Muscle layer of colon (tissue), 2 donors: Measurements from ENCODE around the gene TMEM26.
"Not testable (repeated sequence)": the region's sequence is repeated elsewhere in the genome, so short reads cannot be mapped to it uniquely, and the experiment has no call there.

ENCODE experiments used
- H3K27ac ChIP-seq: one replicate; pipeline ENCODE4 v1.7.0; 2013; ENCODE audit warnings: low read depth, mild to moderate bottlenecking, low read length, moderate library complexity
- H3K27me3 ChIP-seq, 2 donors: one replicate each; pipeline ENCODE4 v1.7.0; 2013; ENCODE audit warnings: low read length in 2 of 2, mild to moderate bottlenecking in 2 of 2; ENCODE audit not compliant: insufficient read depth in 2 of 2, control insufficient read depth in 1 of 2
- H3K36me3 ChIP-seq: one replicate; pipeline ENCODE4 v1.7.0; 2013; ENCODE audit warnings: mild to moderate bottlenecking, low read length; ENCODE audit not compliant: insufficient read depth
- H3K4me1 ChIP-seq: one replicate; pipeline ENCODE4 v1.7.0; 2013; ENCODE audit warnings: mild to moderate bottlenecking, low read length; ENCODE audit not compliant: insufficient read depth
- H3K4me3 ChIP-seq, 2 donors: one replicate each; pipeline ENCODE4 v1.7.0; 2013; ENCODE audit warnings: low read length in 2 of 2, low read depth in 1 of 2, mild to moderate bottlenecking in 1 of 2, moderate library complexity in 1 of 2
- H3K9ac ChIP-seq: one replicate; pipeline ENCODE4 v1.7.0; 2013; ENCODE audit warnings: low read length
- H3K9me3 ChIP-seq: one replicate; pipeline ENCODE4 v1.7.0; 2013; ENCODE audit warnings: mild to moderate bottlenecking, low read length
- donor health status: abdominal sarcoma.
- donor health status: Adenocarcinoma of cecum.

TMEM26 gene

GRCh38 chr10:61397175-61397986, 55.8 kb downstream of the TMEM26 start:
- Histone ChIP-seq H3K9me3 (no peaks in the 10 kb centered on the region), H3K36me3 (no peaks in the 10 kb centered on the region), H3K4me3 (peak overlapping the region; percentile 18 to 46), H3K27ac (peak overlapping the region; percentile 29), H3K4me1 (no peaks in the 10 kb centered on the region), H3K27me3 (no peaks in the 10 kb centered on the region), H3K9ac (no peak overlapping the region)

- Histone ChIP-seq H3K27ac (no peak overlapping the region), H3K27me3 (no peaks in the 10 kb centered on the region), H3K4me3 (no peak overlapping the region), H3K4me1 (no peaks in the 10 kb centered on the region), H3K9me3 (no peaks in the 10 kb centered on the region), H3K9ac (no peak overlapping the region), H3K36me3 (no peaks in the 10 kb centered on the region)
These were observed 61.9 kb downstream of the TMEM26 start for GRCh38 chr10:61391281-61391680.

- no peak overlapping the region for H3K9ac ChIP-seq
- no peak overlapping the region for H3K4me3 ChIP-seq
- no peaks in the 10 kb centered on the region for H3K9me3 ChIP-seq
- H3K27me3 ChIP-seq = no peaks in the 10 kb centered on the region
- H3K4me1 ChIP-seq = no peaks in the 10 kb centered on the region
- H3K36me3 ChIP-seq = no peaks in the 10 kb centered on the region
- no peak overlapping the region for H3K27ac ChIP-seq
These were observed 62.3 kb downstream of the TMEM26 start for GRCh38 chr10:61390851-61391250.

GRCh38 chr10:61389887-61390286, 63.3 kb downstream of the TMEM26 start:
- no peak overlapping the region for H3K27ac ChIP-seq
- H3K27me3 ChIP-seq = no peaks in the 10 kb centered on the region
- no peaks in the 10 kb centered on the region for H3K36me3 ChIP-seq
- H3K9ac ChIP-seq = no peak overlapping the region
- H3K4me1 ChIP-seq = no peaks in the 10 kb centered on the region
- no peak overlapping the region for H3K4me3 ChIP-seq
- no peaks in the 10 kb centered on the region for H3K9me3 ChIP-seq

GRCh38 chr10:61388986-61389385, 64.2 kb downstream of the TMEM26 start:
- H3K4me1 ChIP-seq, H3K4me3 ChIP-seq, H3K9ac ChIP-seq, H3K9me3 ChIP-seq, H3K27ac ChIP-seq, H3K27me3 ChIP-seq, H3K36me3 ChIP-seq: not testable (repeated sequence)

GRCh38 chr10:61385231-61386001, 67.8 kb downstream of the TMEM26 start:
- Histone ChIP-seq H3K4me3 (no peak overlapping the region), H3K9ac (no peak overlapping the region), H3K9me3 (no peaks in the 10 kb centered on the region), H3K4me1 (no peaks in the 10 kb centered on the region), H3K27ac (no peak overlapping the region), H3K27me3 (no peaks in the 10 kb centered on the region), H3K36me3 (no peaks in the 10 kb centered on the region)

- not testable (repeated sequence) for H3K4me1 ChIP-seq, H3K27me3 ChIP-seq, H3K36me3 ChIP-seq, H3K4me3 ChIP-seq, H3K27ac ChIP-seq, H3K9ac ChIP-seq, H3K9me3 ChIP-seq
These were observed 72.0 kb downstream of the TMEM26 start for GRCh38 chr10:61381153-61381552.

GRCh38 chr10:61378865-61379264, 74.3 kb downstream of the TMEM26 start:
- H3K4me1 ChIP-seq = no peaks in the 10 kb centered on the region
- H3K27ac ChIP-seq = no peak overlapping the region
- no peaks in the 10 kb centered on the region for H3K27me3 ChIP-seq
- no peaks in the 10 kb centered on the region for H3K36me3 ChIP-seq
- no peak overlapping the region for H3K4me3 ChIP-seq
- H3K9ac ChIP-seq = no peak overlapping the region
- no peaks in the 10 kb centered on the region for H3K9me3 ChIP-seq

- Histone ChIP-seq H3K27ac (no peak overlapping the region), H3K36me3 (no peaks in the 10 kb centered on the region), H3K27me3 (no peaks in the 10 kb centered on the region)
These were observed 76.2 kb downstream of the TMEM26 start for GRCh38 chr10:61376908-61377368.

GRCh38 chr10:61376377-61376776, 76.8 kb downstream of the TMEM26 start:
- Histone ChIP-seq H3K27me3 (no peaks in the 10 kb centered on the region), H3K4me3 (no peak overlapping the region), H3K4me1 (no peaks in the 10 kb centered on the region), H3K27ac (no peak overlapping the region), H3K9me3 (no peaks in the 10 kb centered on the region), H3K9ac (no peak overlapping the region), H3K36me3 (no peaks in the 10 kb centered on the region)

More at GRCh38 chr10:61376908-61377368, 76.2 kb downstream of the TMEM26 start:
- no peaks in the 10 kb centered on the region for H3K9me3 ChIP-seq
- H3K9ac ChIP-seq = no peak overlapping the region
- no peaks in the 10 kb centered on the region for H3K4me1 ChIP-seq
- no peak overlapping the region for H3K4me3 ChIP-seq

GRCh38 chr10:61366365-61366764, 86.8 kb downstream of the TMEM26 start:
- Histone ChIP-seq H3K4me3 (no peak overlapping the region), H3K36me3 (no peaks in the 10 kb centered on the region), H3K9me3 (no peaks in the 10 kb centered on the region), H3K4me1 (no peaks in the 10 kb centered on the region), H3K27ac (no peak overlapping the region), H3K9ac (no peak overlapping the region), H3K27me3 (no peaks in the 10 kb centered on the region)
